ENCODE data around the gene STX1B. TPM values are rescaled to one million over a fixed set of nuclear protein-coding genes. Genes with fewer than 3 reads are reported as not detected.
"Not testable (repeated sequence)": the region's sequence is repeated elsewhere in the genome, so short reads cannot be mapped to it uniquely, and the experiment has no call there.

Gene STX1B
- polyA plus RNA-seq, 10 donors, result 0.68 to 3.9 (median 1.5) TPM

DNA sequence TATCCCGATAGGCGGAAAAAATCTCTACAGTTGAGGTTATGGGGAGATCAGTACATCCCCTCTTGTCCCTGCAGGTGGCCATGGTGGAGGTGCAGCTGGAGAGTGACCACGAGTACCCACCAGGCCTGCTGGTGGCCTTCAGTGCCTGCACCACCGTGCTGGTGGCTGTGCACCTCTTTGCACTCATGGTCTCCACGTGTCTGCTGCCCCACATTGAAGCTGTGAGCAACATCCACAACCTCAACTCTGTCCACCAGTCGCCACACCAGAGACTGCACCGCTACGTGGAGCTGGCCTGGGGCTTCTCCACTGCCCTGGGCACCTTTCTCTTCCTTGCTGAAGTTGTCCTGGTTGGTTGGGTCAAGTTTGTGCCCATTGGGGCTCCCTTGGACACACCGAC lies 57.3 kb downstream of the STX1B start:
- no peak for DNase-seq

DNA sequence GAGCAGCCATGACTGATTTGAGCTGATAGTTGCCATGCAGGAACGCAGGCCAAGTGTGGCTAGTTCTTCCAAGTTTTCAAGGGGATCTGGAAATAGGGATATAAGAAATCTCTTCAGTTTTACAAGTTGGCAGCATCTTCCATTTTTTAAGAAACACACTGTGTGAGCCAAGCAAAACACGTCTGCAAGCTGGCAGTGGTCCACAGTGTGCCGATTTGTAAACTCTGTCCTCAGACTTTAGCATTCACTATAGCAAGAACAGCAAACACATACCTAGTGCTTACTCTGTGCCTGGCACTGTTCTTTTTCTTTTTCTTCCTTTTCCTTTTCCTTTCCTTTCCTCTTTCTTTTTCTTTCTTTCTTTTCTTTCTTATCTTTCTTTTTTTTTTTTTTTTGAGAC lies 58.7 kb downstream of the STX1B start:
- peak in 1 of 3 donors; percentile 70 for DNase-seq

DNA sequence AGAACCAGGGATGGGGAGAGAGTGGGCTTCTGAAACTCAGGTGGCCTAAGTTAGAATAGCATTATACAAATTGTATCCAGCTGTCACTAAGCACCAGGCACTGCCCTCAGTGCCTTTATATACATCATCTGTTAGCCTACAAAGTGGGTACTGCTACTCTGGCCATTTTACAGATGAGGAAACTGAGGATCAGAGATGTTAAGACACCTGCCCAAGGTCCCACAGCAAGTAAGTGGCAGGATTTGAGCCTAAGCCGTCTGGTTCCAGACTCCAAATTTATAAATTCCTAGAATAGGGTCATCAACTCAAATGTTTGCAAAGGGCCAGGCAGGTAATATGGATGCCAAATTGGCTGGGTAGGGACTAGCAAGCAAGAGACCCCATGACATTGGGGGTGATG lies 59.2 kb downstream of the STX1B start:
- no peak for DNase-seq

DNA sequence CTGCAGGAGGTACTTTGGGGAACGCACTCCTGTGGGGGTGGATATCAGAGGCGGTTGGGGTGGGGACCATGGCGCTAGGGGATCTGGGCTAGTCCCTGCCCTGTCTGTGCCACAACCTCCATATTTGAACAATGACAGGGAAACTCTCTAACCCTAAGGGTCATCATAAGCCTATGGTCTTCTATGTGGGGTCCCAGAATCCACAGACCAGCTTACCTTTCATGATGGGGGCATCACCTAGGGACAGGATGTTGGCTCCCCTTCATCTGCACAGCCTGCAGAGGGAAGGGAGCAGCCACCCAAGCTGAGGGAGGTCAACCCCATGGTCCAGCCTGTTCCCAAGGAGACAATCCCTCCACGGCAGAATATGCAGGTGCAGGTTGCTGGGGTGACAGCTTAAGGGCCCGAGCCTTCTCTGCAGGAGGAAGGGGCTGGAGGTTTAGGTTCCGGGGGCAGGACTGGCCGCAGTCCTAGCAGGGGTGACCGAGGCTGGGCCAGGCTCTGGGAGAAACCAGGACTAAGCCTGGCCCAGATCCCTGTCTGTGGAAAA lies 59.8 kb downstream of the STX1B start:
- peak in 1 of 3 donors; percentile 42 for DNase-seq

DNA sequence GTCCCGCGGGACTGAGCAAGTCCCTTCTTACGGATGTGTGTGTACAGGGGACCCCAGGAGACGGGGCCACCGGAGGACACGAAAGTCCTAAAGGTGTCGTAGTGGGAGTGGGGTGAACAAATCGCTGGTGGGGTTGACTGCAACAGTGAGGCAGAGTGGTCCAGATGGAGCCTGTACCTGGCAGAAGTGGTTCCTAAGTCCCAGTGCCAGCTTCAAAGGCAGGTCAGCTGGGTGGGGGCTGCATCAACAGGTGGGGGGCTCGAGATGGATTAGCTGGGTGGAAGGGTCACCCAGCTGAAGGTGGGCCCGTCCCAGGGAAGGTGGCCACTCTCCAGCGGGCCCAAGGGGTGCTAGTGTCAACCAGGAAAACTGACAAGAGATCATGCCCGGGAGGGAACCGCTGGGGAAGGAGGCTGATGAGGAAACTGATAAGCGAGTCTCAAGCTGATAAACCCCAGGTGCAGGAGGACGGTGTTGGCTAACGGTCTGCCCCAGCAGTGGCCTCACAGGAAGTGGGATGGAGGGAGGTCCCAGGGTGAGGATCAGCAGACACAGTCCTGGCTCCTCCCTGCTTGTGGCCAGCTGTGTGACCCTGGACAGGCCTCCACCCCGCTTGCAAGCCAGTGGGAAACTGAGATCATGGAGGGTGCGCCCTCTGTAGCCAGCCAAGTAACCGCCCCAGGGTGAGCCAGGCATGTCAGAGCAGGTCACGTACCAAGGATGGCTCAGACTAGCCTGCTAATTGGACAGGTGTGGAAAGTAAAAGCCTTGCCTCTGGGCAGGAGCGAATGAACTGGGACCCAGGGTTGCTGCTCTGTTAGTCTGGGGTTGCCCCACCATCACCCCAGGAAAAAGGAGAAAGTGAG lies 60.6 kb downstream of the STX1B start:
- peak; percentile 53 to 90 (median 71) for DNase-seq

DNA sequence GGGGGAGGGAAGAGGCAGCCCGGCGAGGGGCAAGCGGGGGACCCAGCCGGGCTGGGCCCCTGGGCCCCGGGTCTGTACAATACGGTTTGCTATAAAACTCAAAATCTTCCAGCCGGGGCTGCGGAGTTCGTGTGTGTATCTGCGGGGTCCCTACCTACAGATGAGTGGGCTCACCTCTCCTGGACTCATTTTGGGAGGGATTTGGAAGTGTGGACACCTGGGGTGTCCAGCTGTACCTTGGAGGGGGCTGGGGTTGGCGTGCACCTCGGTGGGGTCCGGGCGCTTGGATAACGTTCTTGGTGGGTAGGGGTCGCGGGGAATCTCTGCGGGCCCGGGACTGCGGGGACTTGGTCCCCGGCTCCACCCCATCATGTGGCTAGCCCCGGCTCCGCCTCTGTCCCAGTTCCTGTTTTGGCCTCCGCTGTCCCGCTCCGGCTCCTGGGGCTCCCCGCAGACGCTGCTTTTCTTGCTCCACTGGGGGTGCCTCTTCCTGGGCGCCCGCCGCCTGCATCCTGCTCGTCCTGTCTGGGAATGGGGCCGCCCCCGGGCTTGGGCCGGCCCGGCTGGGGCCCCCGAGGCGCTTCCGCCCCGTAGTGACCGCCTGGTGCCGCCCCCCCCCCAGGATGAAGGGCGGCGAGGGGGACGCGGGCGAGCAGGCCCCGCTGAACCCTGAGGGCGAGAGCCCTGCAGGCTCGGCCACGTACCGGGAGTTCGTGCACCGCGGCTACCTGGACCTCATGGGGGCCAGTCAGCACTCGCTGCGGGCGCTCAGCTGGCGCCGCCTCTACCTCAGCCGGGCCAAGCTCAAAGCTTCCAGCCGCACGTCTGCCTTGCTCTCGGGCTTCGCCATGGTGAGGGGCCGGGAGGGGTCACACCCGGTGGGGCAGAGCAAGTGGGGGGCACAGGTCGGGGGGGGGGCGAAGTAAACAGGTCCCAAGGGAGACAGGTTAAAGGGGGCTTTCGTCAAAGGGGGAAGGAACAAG lies 61.5 kb downstream of the STX1B start, which contains the start of gene ORAI3:
ORAI3 (plus strand) TSS at position 402 of the 983 bp plus-strand sequence; CDS start at position 624, 222 bp downstream.
- peak; percentile 51 to 91 (median 72) for DNase-seq

DNA sequence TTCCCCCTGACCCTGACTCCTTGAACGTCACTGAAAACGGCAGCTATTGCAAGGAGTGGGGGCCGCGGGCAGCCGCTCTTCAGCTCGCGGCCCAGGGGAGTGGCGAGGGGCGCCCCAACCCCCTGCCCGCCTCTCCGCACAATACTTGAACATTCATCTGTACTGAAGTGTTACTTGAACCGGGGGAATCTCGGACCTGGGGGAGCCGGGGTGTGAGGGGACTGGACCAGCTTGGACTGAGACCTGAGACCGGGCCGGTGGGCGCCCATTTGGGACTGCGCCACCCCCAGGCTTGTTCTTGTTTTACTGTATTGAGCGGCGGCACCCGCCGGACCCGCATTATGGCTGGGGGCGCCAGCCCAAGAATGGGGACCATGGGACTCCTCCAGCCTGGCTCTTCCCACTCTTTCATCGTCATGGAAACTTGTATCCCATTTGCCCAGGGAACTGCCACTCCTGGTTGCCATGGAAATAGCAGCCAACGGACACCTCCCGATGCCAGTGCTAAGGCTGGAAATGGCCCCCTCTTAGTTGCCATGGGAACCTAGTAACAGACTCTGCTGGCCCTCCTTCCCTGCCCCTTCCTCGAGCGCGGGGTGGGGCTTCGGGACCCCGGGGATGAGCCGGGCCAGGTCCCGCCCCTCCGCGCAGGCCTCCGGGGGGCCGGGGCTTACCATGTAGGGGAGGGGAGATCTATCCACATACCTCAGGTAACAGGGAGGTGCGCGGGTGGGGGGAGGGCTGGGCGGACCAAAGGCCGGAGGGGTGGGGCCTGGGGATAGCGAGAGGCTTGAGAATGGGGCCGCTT lies 62.4 kb downstream of the STX1B start:
- DNase-seq, result peak; percentile 93 to 97 (median 93)

DNA sequence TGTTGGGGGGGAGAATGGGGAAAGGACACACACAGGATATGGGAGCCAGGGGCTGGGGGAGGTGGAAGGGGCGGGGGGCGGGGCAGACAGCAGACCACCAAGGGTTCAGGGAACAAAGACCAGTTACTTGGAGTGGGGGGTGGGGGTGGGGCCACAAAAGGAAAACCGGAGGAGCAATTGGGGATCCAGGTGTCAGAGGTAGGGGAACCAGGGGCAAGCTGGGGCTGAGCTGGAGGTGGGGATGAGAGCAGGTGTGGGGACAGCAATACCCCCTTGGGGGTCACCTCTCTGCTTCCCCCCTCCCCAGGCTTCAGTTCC lies 62.9 kb downstream of the STX1B start:
- no peak for DNase-seq

DNA sequence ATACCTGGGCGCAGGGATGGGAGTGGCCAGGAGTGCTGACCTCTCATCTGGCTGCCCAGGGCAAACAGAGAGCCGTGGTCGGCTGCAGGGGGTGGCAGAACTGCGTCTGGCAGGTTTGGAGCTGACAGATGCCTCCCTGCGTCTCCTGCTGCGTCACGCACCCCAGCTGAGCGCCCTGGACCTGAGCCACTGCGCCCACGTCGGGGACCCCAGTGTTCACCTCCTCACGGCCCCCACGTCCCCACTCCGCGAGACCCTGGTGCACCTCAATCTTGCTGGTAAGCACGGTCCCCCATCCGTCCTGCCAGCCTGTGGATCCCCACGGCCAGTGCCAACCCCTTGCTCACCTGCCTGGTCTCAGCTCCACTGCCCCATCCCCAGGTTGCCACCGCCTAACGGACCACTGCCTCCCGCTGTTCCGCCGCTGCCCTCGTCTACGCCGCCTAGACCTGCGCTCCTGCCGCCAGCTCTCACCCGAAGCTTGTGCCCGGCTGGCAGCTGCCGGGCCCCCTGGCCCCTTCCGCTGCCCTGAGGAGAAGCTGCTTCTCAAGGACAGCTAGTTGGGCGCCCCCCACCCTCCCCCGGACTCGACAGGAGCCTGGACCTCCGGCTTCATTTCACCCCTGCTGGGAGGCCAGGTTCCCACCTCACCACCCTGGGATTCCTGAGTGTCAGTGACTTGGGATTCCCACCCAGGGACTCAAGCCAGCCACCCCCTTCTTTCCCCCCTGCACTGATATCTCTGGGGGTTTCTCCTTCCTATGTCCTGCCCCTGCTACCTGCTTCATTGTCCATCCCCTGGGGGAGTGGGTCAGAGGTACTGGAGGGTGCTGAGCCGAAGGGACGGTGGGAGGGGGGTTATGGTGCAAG lies 63.5 kb downstream of the STX1B start:
- peak in 1 of 3 donors; percentile 43 for DNase-seq

DNA sequence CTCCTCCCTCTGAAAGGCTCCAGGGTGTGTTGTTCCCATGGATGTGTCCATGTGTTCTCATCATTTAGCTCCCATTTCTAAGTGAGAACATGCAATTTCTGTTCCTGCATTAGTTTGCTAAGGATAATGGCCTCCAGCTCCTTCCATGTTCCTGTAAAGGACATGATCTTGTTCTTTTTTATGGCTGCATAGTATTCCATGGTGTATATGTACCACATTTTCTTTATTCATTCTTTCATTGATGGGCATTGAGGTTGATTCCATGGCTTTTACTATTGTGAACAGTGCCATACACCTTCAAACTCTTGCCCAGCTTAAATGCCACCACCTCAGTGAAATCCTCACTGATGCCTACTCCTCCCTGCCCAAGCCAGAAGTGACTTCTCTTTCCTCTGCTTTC lies 66.1 kb downstream of the STX1B start:
- DNase-seq, result no peak

DNA sequence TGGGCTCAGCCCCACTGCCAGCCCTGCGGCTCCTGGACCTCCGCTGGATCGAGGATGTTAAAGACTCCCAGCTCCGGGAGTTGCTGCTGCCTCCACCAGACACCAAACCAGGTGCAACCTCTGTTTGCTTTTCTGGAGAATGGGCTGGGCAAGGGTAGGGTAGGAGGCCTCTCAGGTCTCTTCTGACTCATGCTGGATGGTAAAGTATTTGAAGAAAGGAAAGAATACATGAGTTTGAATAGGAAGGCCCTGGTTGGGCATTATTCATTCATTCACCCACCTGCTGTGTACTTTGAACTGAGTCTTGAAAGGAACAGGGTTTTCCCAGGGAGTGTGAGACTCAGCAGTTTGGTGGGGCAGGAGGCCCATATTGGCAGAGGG lies 68.0 kb downstream of the STX1B start:
- DNase-seq, result no peak

DNA sequence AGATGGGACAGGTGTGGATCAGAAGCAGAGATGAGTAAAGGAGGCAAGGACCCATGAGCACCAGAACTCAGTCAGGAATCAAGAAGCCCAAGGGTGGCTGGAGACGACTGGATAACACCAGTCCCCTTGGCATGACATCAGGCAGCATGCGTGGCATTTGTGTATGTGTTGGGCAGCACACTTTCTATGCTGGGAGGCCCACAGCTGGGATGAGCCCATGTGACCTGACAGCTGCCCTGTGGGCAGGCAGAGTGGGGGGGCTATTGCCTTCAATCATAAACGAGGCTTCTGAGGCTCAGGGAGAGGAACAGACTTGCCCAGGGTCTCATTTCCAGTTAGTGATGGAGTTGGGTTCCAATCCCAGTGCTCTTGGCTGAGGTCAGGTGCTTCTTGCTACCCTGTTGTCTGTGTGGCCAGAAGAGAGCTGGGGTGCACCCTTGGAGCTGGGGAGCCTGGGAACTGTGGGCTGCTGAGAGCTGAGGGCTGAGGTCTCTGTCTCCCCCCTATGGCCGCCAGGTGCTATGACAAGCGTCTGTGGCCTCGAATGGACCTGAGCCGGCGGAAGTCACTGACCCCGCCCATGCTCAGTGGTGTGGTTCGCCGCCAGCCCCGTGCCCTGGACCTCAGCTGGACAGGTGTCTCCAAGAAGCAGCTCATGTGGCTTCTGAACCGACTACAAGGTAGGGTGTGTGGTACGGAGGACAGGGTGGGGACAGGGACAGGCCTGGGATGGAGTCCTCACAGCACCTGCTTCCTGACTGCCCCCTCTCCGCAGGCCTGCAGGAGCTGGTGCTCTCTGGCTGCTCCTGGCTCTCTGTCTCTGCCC lies 68.6 kb downstream of the STX1B start:
- peak in 1 of 3 donors; percentile 82 for DNase-seq

DNA sequence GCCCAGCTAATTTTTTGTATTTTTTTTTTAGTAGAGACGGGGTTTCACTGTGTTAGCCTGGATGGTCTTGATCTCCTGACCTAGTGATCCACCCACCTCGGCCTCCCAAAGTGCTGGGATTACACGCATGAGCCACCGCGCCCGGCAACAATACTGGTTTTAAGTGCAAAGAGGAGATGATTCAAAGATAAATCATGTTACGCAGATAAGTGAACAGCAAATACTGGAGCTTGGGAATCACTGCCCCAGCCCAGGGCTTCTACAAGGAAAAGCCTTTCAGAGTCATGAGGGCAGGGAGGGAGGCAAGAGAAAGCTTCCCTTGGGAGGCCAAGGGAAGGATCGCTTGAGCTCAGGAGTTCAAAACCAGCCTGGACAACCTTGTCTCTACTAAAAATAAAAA lies 70.9 kb downstream of the STX1B start:
- DNase-seq, result not testable (repeated sequence)

Other genes starting within 250 kb of the STX1B start
- 1 to 10 TPM in 9 of 10 donors, under 1 TPM in 1; 0.42 to 2.0 (median 1.8) TPM for gene CFAP119, start 248.6 kb downstream of the STX1B start, polyA plus RNA-seq (ENCODE audit: insufficient read length in 10 of 10)
- gene RNF40, start 248.3 kb downstream of the STX1B start, polyA plus RNA-seq (ENCODE audit: insufficient read length in 10 of 10), result 10 to 100 TPM; 46.0 to 66.6 (median 54.1) TPM
- 10 to 100 TPM; 11.3 to 15.4 (median 12.9) TPM for gene ZNF629, start 223.4 kb downstream of the STX1B start, polyA plus RNA-seq (ENCODE audit: insufficient read length in 10 of 10)
- 10 to 100 TPM; 24.4 to 41.4 (median 29.9) TPM for gene BCL7C, start 116.6 kb downstream of the STX1B start, polyA plus RNA-seq (ENCODE audit: insufficient read length in 10 of 10)
- 10 to 100 TPM in 5 of 10 donors, 1 to 10 TPM in 5; 7.7 to 13.1 (median 10.6) TPM for gene CTF1, start 114.0 kb downstream of the STX1B start, polyA plus RNA-seq (ENCODE audit: insufficient read length in 10 of 10)
- gene FBXL19, start 87.1 kb downstream of the STX1B start, polyA plus RNA-seq (ENCODE audit: insufficient read length in 10 of 10), result 10 to 100 TPM in 1 of 10 donors, 1 to 10 TPM in 9; 5.6 to 12.1 (median 8.1) TPM
- gene ORAI3, start 61.6 kb downstream of the STX1B start, polyA plus RNA-seq (ENCODE audit: insufficient read length in 10 of 10), result 10 to 100 TPM in 7 of 10 donors, 1 to 10 TPM in 3; 7.5 to 12.6 (median 10.3) TPM
- 10 to 100 TPM in 9 of 10 donors, 1 to 10 TPM in 1; 9.5 to 15.9 (median 11.3) TPM for gene SETD1A, start 52.9 kb downstream of the STX1B start, polyA plus RNA-seq (ENCODE audit: insufficient read length in 10 of 10)
- gene HSD3B7, start 25.4 kb downstream of the STX1B start, polyA plus RNA-seq (ENCODE audit: insufficient read length in 10 of 10), result 10 to 100 TPM in 3 of 10 donors, 1 to 10 TPM in 7; 7.1 to 13.8 (median 9.8) TPM
- 10 to 100 TPM; 34.0 to 44.6 (median 38.1) TPM for gene STX4, start 22.9 kb upstream of the STX1B start, polyA plus RNA-seq (ENCODE audit: insufficient read length in 10 of 10)
- 10 to 100 TPM in 2 of 10 donors, 1 to 10 TPM in 8; 5.8 to 11.0 (median 9.0) TPM for gene ZNF668, start 63.6 kb upstream of the STX1B start, polyA plus RNA-seq (ENCODE audit: insufficient read length in 10 of 10)
- 10 to 100 TPM in 1 of 10 donors, 1 to 10 TPM in 9; 6.8 to 10.1 (median 8.4) TPM for gene ZNF646, start 63.8 kb upstream of the STX1B start, polyA plus RNA-seq (ENCODE audit: insufficient read length in 10 of 10)
- 1 to 10 TPM; 1.7 to 4.6 (median 3.3) TPM for gene PRSS53, start 78.3 kb upstream of the STX1B start, polyA plus RNA-seq (ENCODE audit: insufficient read length in 10 of 10)
- 10 to 100 TPM; 51.1 to 68.1 (median 58.2) TPM for gene VKORC1, start 84.2 kb upstream of the STX1B start, polyA plus RNA-seq (ENCODE audit: insufficient read length in 10 of 10)
- gene BCKDK, start 97.7 kb upstream of the STX1B start, polyA plus RNA-seq (ENCODE audit: insufficient read length in 10 of 10), result 10 to 100 TPM; 19.7 to 29.9 (median 25.3) TPM
- gene KAT8, start 107.0 kb upstream of the STX1B start, polyA plus RNA-seq (ENCODE audit: insufficient read length in 10 of 10), result 10 to 100 TPM; 38.8 to 57.3 (median 45.3) TPM
- 1 to 10 TPM in 2 of 10 donors, under 1 TPM in 6, not detected in 2; 0.11 to 4.2 (median 0.25) TPM for gene PRSS8, start 125.1 kb upstream of the STX1B start, polyA plus RNA-seq (ENCODE audit: insufficient read length in 10 of 10)
- 1 to 10 TPM; 1.1 to 2.8 (median 1.8) TPM for gene PRSS36, start 139.4 kb upstream of the STX1B start, polyA plus RNA-seq (ENCODE audit: insufficient read length in 10 of 10)
- 100 to 1,000 TPM; 310 to 492 (median 406) TPM for gene FUS, start 169.5 kb upstream of the STX1B start, polyA plus RNA-seq (ENCODE audit: insufficient read length in 10 of 10)
- gene PYCARD, start 192.1 kb upstream of the STX1B start, polyA plus RNA-seq (ENCODE audit: insufficient read length in 10 of 10), result 10 to 100 TPM in 1 of 10 donors, 1 to 10 TPM in 9; 3.3 to 14.0 (median 7.3) TPM
- 10 to 100 TPM; 36.2 to 79.4 (median 64.6) TPM for gene TRIM72, start 203.5 kb upstream of the STX1B start, polyA plus RNA-seq (ENCODE audit: insufficient read length in 10 of 10)
- 1 to 10 TPM in 5 of 10 donors, under 1 TPM in 5; 0.48 to 3.0 (median 0.98) TPM for gene PYDC1, start 206.5 kb upstream of the STX1B start, polyA plus RNA-seq (ENCODE audit: insufficient read length in 10 of 10)
- gene ITGAM, start 249.3 kb upstream of the STX1B start, polyA plus RNA-seq (ENCODE audit: insufficient read length in 10 of 10), result 1 to 10 TPM; 3.0 to 4.9 (median 3.9) TPM

Measured in muscle of back (tissue), 11 donors.